ELF-1 (cell line): ENCODE data around the gene ARPC5L.
"Not testable (repeated sequence)": the region's sequence is repeated elsewhere in the genome, so short reads cannot be mapped to it uniquely, and the experiment has no call there.

ENCODE experiments used
- DNase-seq: peaks from one replicate; pipeline ENCODE4 v3.0.0-alpha.2; 2016; ENCODE audit warnings: low read depth, low spot score

Gene ARPC5L

GRCh38 chr9:124861342-124862229 lies at the start of gene ARPC5L, which contains the start of gene RPL35:
Gene ARPC5L (plus strand): TSS chr9:124862130. CDS start chr9:124869291, 7,161 bp downstream.
Gene RPL35 (minus strand): TSS chr9:124861957. CDS start chr9:124861912, 45 bp downstream.
- DNase-seq: peak; percentile 94

GRCh38 chr9:124812441-124812876 lies 49.5 kb upstream of the ARPC5L start:
- DNase-seq: peak; percentile 93

GRCh38 chr9:124813041-124813440 lies 48.9 kb upstream of the ARPC5L start:
- DNase-seq: peak; percentile 40

GRCh38 chr9:124813501-124814163 lies 48.3 kb upstream of the ARPC5L start:
- DNase-seq: peak; percentile 39

GRCh38 chr9:124814164-124814535 lies 47.8 kb upstream of the ARPC5L start:
- DNase-seq: no peak

- no peak for DNase-seq
Measured at GRCh38 chr9:124815601-124816000, 46.3 kb upstream of the ARPC5L start.

GRCh38 chr9:124818431-124819281 lies 43.3 kb upstream of the ARPC5L start:
- DNase-seq: peak; percentile 89

- no peak for DNase-seq
Measured at GRCh38 chr9:124820698-124821623, 41.0 kb upstream of the ARPC5L start.

GRCh38 chr9:124828489-124829333 lies 33.2 kb upstream of the ARPC5L start:
- no peak for DNase-seq

GRCh38 chr9:124829334-124829669 lies 32.6 kb upstream of the ARPC5L start:
- DNase-seq: no peak

- DNase-seq: no peak
Measured at GRCh38 chr9:124830593-124830992, 31.3 kb upstream of the ARPC5L start.

GRCh38 chr9:124831642-124832364 lies 30.1 kb upstream of the ARPC5L start:
- DNase-seq: no peak

GRCh38 chr9:124834591-124834990 lies 27.3 kb upstream of the ARPC5L start:
- DNase-seq: no peak

GRCh38 chr9:124835026-124835557 lies 26.8 kb upstream of the ARPC5L start:
- no peak for DNase-seq

GRCh38 chr9:124838132-124838531 lies 23.8 kb upstream of the ARPC5L start:
- not testable (repeated sequence) for DNase-seq

GRCh38 chr9:124838567-124839275 lies 23.2 kb upstream of the ARPC5L start:
- not testable (repeated sequence) for DNase-seq

- DNase-seq: peak; percentile 79
Measured at GRCh38 chr9:124839612-124840299, 22.2 kb upstream of the ARPC5L start.
